Suprapubic skin (tissue), 3 donors: ENCODE data around the gene VGF.

Source experiments
- CTCF ChIP-seq, 2 donors: fragments of 200-600 bp in 1 of 2; fragments of 450-650 bp in 1 of 2; sonication (generic) in 1 of 2; IDR thresholded peaks; one replicate each; pipeline ENCODE4 v1.5.1; 2016 to 2019; ENCODE audit warnings: antibody characterized with exemption in 2 of 2, mild to moderate bottlenecking in 1 of 2, moderate library complexity in 1 of 2
- EP300 ChIP-seq: sonication (generic); formaldehyde crosslinking; IDR thresholded peaks from one replicate; pipeline ENCODE4 v1.6.1; 2017; ENCODE audit warnings: antibody characterized with exemption
- POLR2A ChIP-seq, 2 donors: fragments of 450-650 bp; IDR thresholded peaks; one replicate each; pipeline ENCODE4 v1.6.1; 2017; ENCODE audit warnings: antibody characterized with exemption in 2 of 2, mild to moderate bottlenecking in 2 of 2, moderate library complexity in 2 of 2

DNA sequence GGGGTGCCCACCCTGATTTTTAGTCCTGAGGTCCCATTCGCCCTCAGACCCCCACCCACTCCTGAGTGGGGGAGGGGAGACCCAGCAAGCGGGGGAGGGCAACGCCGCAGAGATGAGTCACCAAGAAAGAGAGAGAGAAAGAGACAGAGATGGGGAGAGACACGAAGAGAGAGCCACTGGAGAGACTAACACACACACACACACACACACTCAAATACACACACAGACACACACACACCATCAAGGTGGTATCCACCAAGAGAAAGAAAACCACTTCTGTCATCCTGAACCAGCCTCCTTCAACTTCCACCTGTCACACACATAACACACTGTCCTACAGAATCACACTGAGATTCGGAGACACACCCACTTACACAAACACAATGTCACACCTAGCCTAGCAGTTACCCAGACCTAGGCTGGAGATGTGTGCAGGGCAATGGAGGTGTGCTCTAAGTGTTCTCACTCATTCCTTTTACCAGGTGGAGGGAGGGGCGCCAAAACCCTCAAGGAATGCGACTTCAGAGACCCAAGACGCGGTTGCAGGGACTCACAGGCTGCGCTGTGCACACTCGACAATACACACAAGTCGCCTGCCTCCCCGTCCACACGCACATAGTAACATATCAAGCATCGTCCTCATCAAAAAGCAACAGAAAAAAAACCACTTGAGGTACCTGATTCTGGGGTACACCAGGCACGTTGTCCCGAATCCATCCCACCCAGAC is 3.9 kb upstream of the VGF start:
- TF ChIP-seq EP300 (no peak), CTCF (IDR thresholded peaks at IDR 0.05) (no peak), POLR2A (IDR thresholded peaks at IDR 0.05) (no peak)
